Caco-2 (cell line): ENCODE data around the gene TCP11. TPM values are rescaled to one million over a fixed set of nuclear protein-coding genes. Genes with fewer than 3 reads are reported as not detected.

Source experiments
- BruUV-seq: library from RNA; stranded (reverse); fragments of 400-500 nt; replicated peaks from 2 replicates; lab custom pipeline; 2021; lab: Mats Ljungman, UMichigan
- CTCF ChIA-PET: fragments of 300-600 bp; sonication (Branson Sonifier 250); formaldehyde crosslinking; loops from one replicate; lab custom pipeline; 2022; ENCODE audit warnings: antibody characterized with exemption; lab: Charles Lee
- POLR2A ChIA-PET: fragments of 300-600 bp; sonication (Branson Sonifier 250); formaldehyde crosslinking; loops from one replicate; lab custom pipeline; 2022; ENCODE audit warnings: antibody characterized with exemption; lab: Charles Lee
- DNase-seq, 2 experiments: peaks; one replicate each; pipeline versions ENCODE4 v3.0.0 to v3.0.0-alpha.2; 2020 to 2022
- H3K27me3 ChIP-seq: replicated peaks from 2 replicates; pipeline ENCODE4 v1.6.0; 2011; ENCODE audit warnings: low read length; ENCODE audit not compliant: control insufficient read depth, insufficient read depth
- H3K36me3 ChIP-seq: 2 replicates; pipeline ENCODE4 v1.5.1; 2011; ENCODE audit warnings: low read length; ENCODE audit not compliant: control insufficient read depth, insufficient read depth
- H3K4me1 ChIP-seq: fragments of 250-450 bp; sonication (Bioruptor Pico); 2 replicates; pipeline ENCODE4 v1.5.1; 2020; ENCODE audit warnings: mild to moderate bottlenecking
- H3K4me3 ChIP-seq: 2 replicates; pipeline ENCODE4 v1.5.1; 2011; ENCODE audit warnings: low read depth, mild to moderate bottlenecking, control low read depth, low read length
- H3K9me3 ChIP-seq: fragments of 250-450 bp; sonication (Bioruptor Pico); 2 replicates; pipeline ENCODE4 v1.5.1; 2020; ENCODE audit warnings: mild to moderate bottlenecking, moderate library complexity
- H3K27ac Mint-ChIP-seq: one replicate; pipeline ENCODE4 v1.8.0; 2022; ENCODE audit warnings: mixed read lengths; ENCODE audit not compliant: unreplicated experiment
- H3K27me3 Mint-ChIP-seq: one replicate; pipeline ENCODE4 v1.8.0; 2022; ENCODE audit warnings: mixed read lengths; ENCODE audit not compliant: insufficient read depth, unreplicated experiment
- H3K36me3 Mint-ChIP-seq: one replicate; pipeline ENCODE4 v1.8.0; 2022; ENCODE audit warnings: mild to moderate bottlenecking, mixed read lengths; ENCODE audit not compliant: insufficient read depth, unreplicated experiment
- H3K4me1 Mint-ChIP-seq: one replicate; pipeline ENCODE4 v1.8.0; 2022; ENCODE audit warnings: low read depth, mixed read lengths; ENCODE audit not compliant: unreplicated experiment
- H3K4me3 Mint-ChIP-seq: one replicate; pipeline ENCODE4 v1.8.0; 2022; ENCODE audit warnings: mild to moderate bottlenecking, moderate library complexity, mixed read lengths; ENCODE audit not compliant: unreplicated experiment
- H3K9me3 Mint-ChIP-seq: one replicate; pipeline ENCODE4 v1.8.0; 2022; ENCODE audit warnings: mixed read lengths; ENCODE audit not compliant: unreplicated experiment
- CTCF ChIP-seq, 2 experiments: fragments of 200-600 bp in 1 of 2; IDR thresholded peaks; 1 replicate in 1 of 2; 2 replicates in 1 of 2; pipeline versions ENCODE4 v1.5.1 to v1.8.0; 2011 to 2022; ENCODE audit warnings: antibody characterized with exemption in 1 of 2, control low read depth in 1 of 2, inconsistent platforms in 1 of 2, low read depth in 1 of 2, low read length in 1 of 2, mild to moderate bottlenecking in 1 of 2, moderate library complexity in 1 of 2; ENCODE audit not compliant: insufficient read depth in 1 of 2, severe bottlenecking in 1 of 2, unreplicated experiment in 1 of 2
- intact Hi-C: fragments of 100-400 bp; cut with micrococcal nuclease; formaldehyde crosslinking; loops from one replicate; pipeline ENCODE4 v1.10.0; 2022; ENCODE audit not compliant: unreplicated experiment
- total RNA-seq: library from RNA; stranded (reverse); gene quantifications from 2 replicates; pipeline ENCODE4 v1.2.3, GENCODE V29; 2022

TCP11 gene
- total RNA-seq, 1 experiment from 2014 or later = not detected

GRCh38 chr6:35089935-35090505, 51.1 kb downstream of the TCP11 start:
- peaks cover 3% of the 10 kb centered on the region for H3K36me3 ChIP-seq
- no peaks in the 10 kb centered on the region for H3K9me3 Mint-ChIP-seq
- no peak overlapping the region for H3K4me3 ChIP-seq
- H3K27me3 ChIP-seq = no peaks in the 10 kb centered on the region
- no TSS peak for BruUV-seq
- no peaks in the 10 kb centered on the region for H3K27me3 Mint-ChIP-seq
- no peaks in the 10 kb centered on the region for H3K4me1 ChIP-seq
- DNase-seq = no peak
- H3K27ac Mint-ChIP-seq = no peak overlapping the region
- intact Hi-C loops = no loop called here
- no peak overlapping the region for H3K4me3 Mint-ChIP-seq
- CTCF ChIA-PET = no interaction called here
- POLR2A ChIA-PET = no interaction called here
- no peaks in the 10 kb centered on the region for H3K4me1 Mint-ChIP-seq
- H3K9me3 ChIP-seq = no peaks in the 10 kb centered on the region
- H3K36me3 Mint-ChIP-seq = peaks cover 16% of the 10 kb centered on the region
- TF ChIP-seq CTCF (IDR thresholded peaks at IDR 0.05; ENCODE audit: insufficient read depth in 1 of 2, low read depth in 1 of 2, low read length in 1 of 2, severe bottlenecking in 1 of 2, unreplicated experiment in 1 of 2) = no peak

GRCh38 chr6:35089216-35089934, 51.8 kb downstream of the TCP11 start:
- CTCF ChIA-PET = interaction anchor here (1.0 kb wide), 1 partner anchor 103 kb away, joined by 3 read pairs; no protein-coding TSS in a partner anchor
- Histone ChIP-seq H3K36me3 (peaks cover 3% of the 10 kb centered on the region), H3K9me3 (no peaks in the 10 kb centered on the region), H3K27me3 (no peaks in the 10 kb centered on the region), H3K4me3 (no peak overlapping the region), H3K4me1 (no peaks in the 10 kb centered on the region)
- H3K9me3 Mint-ChIP-seq = no peaks in the 10 kb centered on the region
- H3K27ac Mint-ChIP-seq = no peak overlapping the region
- H3K36me3 Mint-ChIP-seq = peaks cover 22% of the 10 kb centered on the region
- no peaks in the 10 kb centered on the region for H3K27me3 Mint-ChIP-seq
- H3K4me3 Mint-ChIP-seq = no peak overlapping the region
- H3K4me1 Mint-ChIP-seq = no peaks in the 10 kb centered on the region
- DNase-seq = no peak
- no TSS peak for BruUV-seq
- TF ChIP-seq CTCF (IDR thresholded peaks at IDR 0.05; ENCODE audit: insufficient read depth in 1 of 2, low read depth in 1 of 2, low read length in 1 of 2, severe bottlenecking in 1 of 2, unreplicated experiment in 1 of 2) = no peak
- intact Hi-C loops = no loop called here
- POLR2A ChIA-PET = interaction anchor here (0.6 kb wide), 1 partner anchor 290 kb away, joined by 6 read pairs; no protein-coding TSS in a partner anchor

GRCh38 chr6:35088281-35089215, 52.6 kb downstream of the TCP11 start:
- Mint-ChIP-seq H3K4me1 (no peaks in the 10 kb centered on the region), H3K27ac (no peak overlapping the region), H3K4me3 (no peak overlapping the region), H3K36me3 (peaks cover 26% of the 10 kb centered on the region), H3K27me3 (no peaks in the 10 kb centered on the region), H3K9me3 (no peaks in the 10 kb centered on the region)
- no peak for TF ChIP-seq CTCF (IDR thresholded peaks at IDR 0.05; ENCODE audit: insufficient read depth in 1 of 2, low read depth in 1 of 2, low read length in 1 of 2, severe bottlenecking in 1 of 2, unreplicated experiment in 1 of 2)
- Histone ChIP-seq H3K4me3 (no peak overlapping the region), H3K9me3 (no peaks in the 10 kb centered on the region), H3K36me3 (peaks cover 3% of the 10 kb centered on the region), H3K4me1 (no peaks in the 10 kb centered on the region), H3K27me3 (no peaks in the 10 kb centered on the region)
- no TSS peak for BruUV-seq
- ChIA-PET CTCF (interaction anchor here (1.0 to 1.7 kb wide), 2 partner anchors 51 to 102 kb away, joined by 3 to 4 read pairs; no protein-coding TSS in a partner anchor), POLR2A (no interaction called here)
- intact Hi-C loops = no loop called here
- no peak for DNase-seq
